SU-DHL-6 (cell line): ENCODE data around the gene OR8B3.

Experiments
- CTCF ChIP-seq: fragments of 200-600 bp; sonication (generic); IDR thresholded peaks from one replicate; pipeline ENCODE4 v1.5.1; 2017; ENCODE audit warnings: antibody characterized with exemption, mild to moderate bottlenecking, low read length, moderate library complexity; ENCODE audit not compliant: insufficient read depth, poor library complexity, severe bottlenecking
- EZH2phosphoT487 ChIP-seq: fragments of 200-600 bp; sonication (generic), shearing (Covaris generic); conservative IDR thresholded peaks from 2 replicates; pipeline ENCODE4 v1.6.1; 2018; ENCODE audit warnings: mild to moderate bottlenecking, antibody characterized with exemption, low read length, moderate library complexity, mixed read lengths

GRCh38 chr11:124434699-124435098, 35.9 kb upstream of the OR8B3 start:
- no peak for TF ChIP-seq CTCF
- TF ChIP-seq EZH2phosphoT487: no peak
